Measurements from ENCODE around the gene ATXN7L2. TPM values are rescaled to one million over a fixed set of nuclear protein-coding genes. Genes with fewer than 3 reads are reported as not detected.

The ATXN7L2 gene
- polyA plus RNA-seq, 1 donor = 31.2 TPM

DNA sequence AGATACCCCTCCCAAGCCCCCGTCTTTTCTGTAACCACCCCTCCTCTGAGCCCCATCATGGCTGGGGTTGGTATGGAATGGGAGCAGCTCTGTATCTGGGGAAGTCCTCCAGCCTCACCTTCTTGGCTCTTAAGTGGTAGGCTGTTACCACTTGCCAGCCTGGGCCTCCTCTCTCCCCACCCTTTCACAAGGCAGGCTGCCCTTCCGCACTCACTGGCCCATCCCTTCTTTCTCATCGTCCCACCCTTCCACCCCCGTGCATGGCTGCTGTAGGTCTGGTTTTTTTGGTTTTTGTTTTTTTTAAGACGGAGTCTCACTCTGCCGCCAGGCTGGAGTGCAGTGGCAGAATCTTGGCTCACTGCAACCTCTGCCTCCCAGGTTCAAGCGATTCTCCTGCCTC, 15.4 kb downstream of the ATXN7L2 start:
- DNase-seq = no peak

- no peak for DNase-seq
Observed at GRCh38 chr1:109499661-109500536, 16.2 kb downstream of the ATXN7L2 start.

DNA sequence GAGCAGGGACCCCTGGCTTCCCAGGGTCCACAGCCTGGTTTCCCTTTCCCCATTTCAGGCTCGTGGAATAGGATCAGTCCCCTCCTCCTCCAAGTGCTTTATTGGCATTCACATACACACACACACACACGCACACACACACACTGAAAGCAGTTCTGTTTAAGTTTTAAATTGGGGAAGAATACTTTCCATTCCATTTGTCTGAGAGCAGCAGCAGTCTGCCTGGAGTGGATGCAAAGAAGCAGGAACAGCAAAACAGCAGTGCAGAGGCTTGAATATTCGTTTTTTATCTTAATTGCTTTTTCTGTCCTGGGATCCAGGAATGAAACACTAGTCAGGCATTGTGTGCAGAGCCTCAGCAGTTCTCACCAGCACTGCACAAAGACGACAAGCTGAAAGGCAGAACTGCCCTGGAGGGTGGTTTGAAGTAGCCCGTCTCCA, 17.3 kb downstream of the ATXN7L2 start:
- no peak for DNase-seq

DNA sequence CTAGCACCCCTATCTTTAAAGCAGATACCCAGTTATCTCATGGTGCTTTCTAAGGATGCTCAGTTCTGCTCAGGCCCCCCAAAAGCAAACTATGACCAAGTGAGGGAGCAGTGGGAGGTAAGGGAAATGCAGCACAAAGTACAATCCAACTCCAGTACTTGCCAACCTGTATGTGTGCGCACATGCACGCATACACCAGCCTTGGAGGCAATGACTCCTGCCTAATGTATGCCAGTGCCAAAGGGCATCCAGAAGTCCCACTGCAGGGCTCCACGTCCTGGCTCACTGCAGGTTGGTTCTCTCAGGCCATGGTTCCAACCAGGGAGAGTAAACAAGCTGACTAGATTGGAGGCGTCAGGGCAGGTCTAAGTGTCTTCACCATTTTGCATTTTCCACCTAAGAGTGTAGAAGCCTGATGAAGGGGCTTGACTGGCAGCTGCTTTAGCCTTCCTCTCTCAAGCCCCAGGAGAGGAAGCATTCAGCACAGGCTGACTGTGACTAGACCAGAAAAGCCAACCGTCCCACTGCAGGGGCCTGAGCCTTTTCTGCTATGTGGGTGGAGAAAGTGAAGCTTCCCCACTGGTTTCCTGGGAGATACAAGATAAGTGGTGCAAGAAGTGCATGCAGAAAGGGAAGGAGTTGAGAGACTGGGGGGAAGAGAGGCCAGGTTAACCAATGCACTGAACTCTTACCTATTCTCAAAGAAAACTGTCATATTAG, 18.1 kb downstream of the ATXN7L2 start:
- no peak for DNase-seq

GRCh38 chr1:109502364-109502851, 18.7 kb downstream of the ATXN7L2 start:
- no peak for DNase-seq

DNA sequence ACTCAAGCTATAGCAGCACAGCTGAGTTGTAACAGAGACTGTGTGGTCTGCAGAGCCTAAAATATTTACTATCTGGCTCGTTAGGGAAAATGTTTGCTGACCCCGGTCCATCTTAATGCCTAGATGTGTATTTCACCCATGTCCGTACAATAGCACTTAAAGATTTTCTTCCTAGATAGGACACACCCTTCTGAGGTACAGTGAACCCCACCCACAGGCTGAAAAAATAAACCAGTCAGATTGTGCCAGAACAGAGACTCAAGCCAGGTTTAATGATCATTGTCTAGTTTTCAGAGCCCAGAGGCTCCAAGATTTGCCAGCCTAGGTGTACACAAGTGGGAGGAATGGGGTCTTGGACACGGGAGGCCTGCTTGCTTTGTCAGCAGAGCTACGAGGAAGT, 20.2 kb downstream of the ATXN7L2 start:
- DNase-seq = no peak

DNA sequence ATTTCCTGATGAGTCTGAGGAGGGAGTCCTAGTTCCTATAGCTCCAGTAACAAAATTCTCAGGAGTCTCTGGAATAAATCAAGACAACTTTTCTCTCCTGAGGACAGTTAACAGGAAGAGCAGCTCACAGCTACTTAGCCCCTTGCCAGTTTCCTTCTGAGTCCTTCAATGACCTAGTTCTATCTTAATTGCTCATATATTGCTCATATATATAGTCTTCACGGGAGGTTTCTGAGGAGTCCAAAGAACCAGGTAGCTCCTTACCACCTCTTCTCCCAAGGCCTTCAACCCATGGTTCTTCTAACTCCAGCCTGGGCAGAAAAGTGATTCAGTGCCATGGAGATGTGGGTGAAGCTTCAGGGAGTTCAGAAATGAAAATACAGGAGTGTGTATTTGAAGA, 21.3 kb downstream of the ATXN7L2 start:
- no peak for DNase-seq

- no peak for DNase-seq
Observed at GRCh38 chr1:109508001-109508872, 24.5 kb downstream of the ATXN7L2 start.

DNA sequence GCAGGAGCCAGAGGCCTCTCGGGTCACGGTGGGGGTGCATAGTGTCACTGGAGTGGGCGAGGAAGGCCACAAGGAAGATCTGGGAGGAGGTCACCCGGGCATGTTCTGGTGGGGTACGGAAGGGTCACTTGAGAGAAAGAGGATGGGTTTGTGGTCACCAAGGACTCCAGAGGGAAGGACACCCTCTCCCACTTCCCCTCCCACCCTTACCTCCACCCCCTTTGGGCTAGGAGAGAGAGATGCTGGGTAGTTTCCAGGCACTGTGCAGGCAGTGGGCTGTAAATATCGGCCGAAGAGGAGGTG, 25.1 kb downstream of the ATXN7L2 start:
- DNase-seq = no peak

DNA sequence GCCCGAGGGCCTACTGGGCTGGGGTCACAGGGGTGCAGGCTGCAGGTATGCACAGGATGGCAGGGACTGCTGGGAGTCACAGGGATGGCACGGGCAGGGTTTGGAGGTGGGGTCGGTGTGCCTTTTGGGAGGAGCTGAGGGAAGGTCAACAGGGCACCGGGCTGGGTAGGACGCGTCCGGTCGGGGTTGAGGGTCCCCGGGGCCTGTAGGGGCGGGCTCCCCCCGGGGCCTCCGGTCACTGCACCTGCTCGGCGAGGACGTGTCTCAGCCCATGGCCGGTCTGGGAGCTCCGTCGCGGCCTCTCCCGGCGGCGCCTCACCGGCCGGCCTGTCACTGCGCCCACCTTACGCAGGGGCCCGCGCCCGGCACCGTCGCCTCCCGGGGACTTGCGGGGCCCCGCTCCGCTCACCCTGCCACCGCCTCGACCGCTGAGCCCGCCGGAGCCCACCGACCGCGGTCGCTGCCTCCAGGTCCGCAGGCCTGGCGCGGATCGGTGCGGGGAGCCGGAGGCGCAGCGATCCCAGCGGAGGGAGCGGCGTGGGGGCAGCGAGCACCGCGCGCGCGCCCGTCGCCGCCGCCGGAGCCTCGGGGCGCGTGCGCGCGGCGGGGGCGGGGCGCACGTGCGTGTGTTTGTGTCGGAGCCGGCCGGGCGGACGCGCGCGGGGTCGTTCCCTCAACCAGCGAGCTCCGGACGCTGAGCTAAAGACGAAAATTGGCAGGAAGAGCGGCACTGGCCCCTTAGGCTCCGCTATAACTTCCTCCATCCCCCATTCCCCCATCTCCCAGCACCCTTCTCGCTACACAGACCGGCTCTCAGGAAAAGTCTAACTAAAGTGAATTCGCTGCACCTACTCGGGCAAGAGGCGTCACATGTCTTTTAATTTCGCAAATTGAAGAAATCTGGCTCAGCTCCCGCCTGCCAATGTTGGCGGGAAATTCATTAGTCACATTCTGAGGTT, 25.8 kb downstream of the ATXN7L2 start, which contains the start of gene AMIGO1:
TSS of gene AMIGO1 (minus strand) at position 552 of the 959 bp plus-strand sequence. CDS start 815 bp downstream, outside the sequence.
- peak; percentile 83 for DNase-seq

DNA sequence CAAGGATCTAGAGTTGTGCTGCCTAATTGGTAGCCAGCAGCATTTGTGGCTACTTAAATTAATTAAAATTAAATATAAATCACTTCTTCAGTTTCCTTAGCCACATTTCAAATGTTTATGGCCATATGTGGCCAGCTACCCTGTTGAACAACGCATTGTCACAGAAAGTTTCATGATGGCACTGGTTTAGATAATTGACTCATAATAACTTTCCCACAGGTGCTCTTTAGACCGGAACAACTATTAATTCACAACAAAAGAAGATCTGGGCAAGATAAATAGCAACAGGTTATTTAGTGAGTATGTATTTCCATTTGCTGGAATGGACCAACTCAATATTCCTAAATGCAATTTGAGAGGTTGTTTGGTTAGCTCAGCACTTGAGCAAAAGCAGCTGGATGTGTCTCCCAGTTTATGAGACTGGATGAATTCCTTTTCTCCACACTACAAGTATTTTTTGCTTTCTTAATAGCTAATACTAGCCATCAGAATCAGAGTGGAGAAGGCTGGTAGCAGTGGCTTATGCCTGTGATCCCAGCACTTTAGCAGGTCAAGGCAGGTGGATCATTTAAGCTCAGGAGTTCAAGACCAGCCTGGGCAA, 29.5 kb downstream of the ATXN7L2 start:
- no peak for DNase-seq

DNA sequence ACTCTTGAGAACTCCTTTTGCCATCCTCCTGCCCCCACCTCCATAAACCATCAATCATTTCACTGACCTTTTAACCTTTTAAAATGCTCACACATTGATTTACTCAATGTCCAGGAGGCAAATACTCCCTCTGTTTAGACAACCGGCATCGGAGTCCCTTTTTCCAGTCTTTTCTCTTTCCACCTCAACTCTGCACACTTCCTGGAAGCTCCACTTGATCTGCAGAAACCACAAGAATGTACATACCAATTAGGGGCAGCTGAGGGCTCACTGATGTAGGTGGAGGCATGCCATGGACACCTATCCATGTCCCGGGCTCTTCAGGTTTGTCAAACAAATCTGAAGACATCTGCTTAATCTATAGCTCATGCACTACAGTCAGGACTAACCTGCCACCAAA, 31.1 kb downstream of the ATXN7L2 start:
- no peak for DNase-seq

DNA sequence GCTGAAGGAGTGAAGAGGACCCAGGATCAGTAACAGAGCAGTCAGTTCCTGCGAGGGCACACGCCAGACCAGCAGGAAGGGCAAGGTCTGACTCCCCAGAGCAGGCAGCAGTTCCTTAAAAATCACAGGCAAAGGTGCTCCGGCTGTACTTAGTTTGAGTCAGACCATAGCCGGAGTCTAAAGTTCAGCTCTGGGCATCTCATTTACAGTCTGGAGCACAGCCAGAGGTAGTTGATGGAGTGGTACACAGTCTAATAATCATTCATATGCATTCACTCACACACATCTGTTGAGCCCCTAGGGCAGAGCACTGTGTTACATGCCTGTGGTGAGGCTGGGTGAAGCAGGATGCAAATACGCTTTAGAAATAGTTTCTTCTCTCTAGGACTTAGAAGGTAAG, 33.2 kb downstream of the ATXN7L2 start:
- no peak for DNase-seq

DNA sequence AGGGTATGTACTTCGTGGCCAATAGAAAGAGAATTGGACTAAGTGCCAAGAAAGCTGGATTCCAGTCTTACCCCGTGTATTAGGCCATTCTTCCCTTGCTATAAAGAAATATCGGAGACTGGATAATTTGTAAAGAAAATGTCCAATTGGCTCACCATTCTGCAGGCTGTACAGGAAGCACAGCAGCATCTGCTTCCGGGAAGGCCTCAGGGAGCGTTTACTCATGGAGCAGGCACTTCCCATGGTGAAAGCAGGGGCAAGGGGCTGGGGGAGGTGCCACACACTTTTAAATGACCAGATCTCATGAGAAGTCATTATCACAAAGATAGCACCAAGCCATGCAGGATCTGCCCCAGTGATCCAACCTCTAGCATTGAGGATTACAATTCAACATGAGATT, 33.6 kb downstream of the ATXN7L2 start:
- no peak for DNase-seq

- DNase-seq = no peak
Observed at GRCh38 chr1:109521002-109521951, 37.6 kb downstream of the ATXN7L2 start.

GRCh38 chr1:109522026-109522425, 38.3 kb downstream of the ATXN7L2 start:
- DNase-seq = no peak

DNA sequence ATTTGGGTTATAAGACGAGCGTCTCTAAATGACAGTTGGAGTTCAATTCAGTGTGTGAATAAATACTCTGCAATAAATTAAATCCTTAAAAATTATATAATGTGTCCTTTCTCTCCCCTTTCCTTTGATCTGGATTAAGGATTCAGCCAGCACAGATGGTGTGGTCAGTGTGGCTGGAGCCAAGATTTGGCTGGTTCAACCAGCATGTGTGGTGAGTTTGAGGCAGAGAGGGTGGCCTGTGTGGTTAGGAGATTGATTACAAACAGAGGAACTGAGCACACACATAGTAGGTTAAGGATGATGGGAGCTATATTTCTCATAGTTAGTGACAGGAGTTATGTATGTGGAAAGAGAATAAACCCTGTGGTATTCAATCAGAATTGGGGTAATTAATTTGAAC, 40.0 kb downstream of the ATXN7L2 start:
- DNase-seq = no peak

DNA sequence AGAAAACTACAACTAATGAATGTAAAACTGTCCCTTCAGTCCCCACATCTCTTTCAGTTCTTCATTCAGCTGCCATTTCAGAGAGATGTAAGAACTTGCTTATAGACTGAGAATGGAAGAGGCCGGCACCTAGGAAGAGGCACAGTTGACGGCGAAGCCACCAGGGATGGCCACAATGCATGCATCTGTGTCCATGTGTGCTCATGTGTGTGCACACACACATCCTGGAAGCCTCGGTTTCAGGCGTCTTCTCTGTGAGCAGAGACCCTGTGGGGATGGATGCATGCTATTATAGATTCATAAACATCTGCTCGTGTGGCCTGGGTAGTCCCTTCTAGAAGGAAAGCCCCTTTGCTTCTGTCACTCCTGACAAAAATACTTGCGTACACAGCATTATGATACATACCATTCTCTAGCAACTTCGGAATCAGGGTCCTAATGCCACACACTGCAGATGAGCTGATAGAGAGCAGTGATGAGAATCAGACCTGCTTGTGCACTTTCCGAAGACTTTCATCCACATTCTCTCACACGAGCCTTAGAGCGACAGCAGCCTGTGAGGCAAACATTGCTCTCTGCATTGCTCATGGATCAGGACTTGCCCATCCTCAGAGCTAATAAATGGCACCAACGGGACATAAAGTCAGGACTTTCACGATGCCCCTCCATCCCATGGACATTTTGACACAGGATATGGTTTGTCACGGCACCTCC, 43.5 kb downstream of the ATXN7L2 start:
- DNase-seq = no peak

All from hindlimb muscle (tissue), 1 donor.